ENCODE data around the gene TRAK2.
"Not testable (repeated sequence)": the region's sequence is repeated elsewhere in the genome, so short reads cannot be mapped to it uniquely, and the experiment has no call there.

TRAK2 gene

GRCh38 chr2:201413143-201413542, 38.1 kb downstream of the TRAK2 start:
- DNase-seq, result no peak

- DNase-seq, result no peak
These were observed 39.8 kb downstream of the TRAK2 start for GRCh38 chr2:201411421-201411820.

GRCh38 chr2:201408931-201409330, 42.3 kb downstream of the TRAK2 start:
- no peak for DNase-seq

GRCh38 chr2:201407265-201407664, 44.0 kb downstream of the TRAK2 start:
- DNase-seq, result no peak

GRCh38 chr2:201406077-201406662, 45.1 kb downstream of the TRAK2 start:
- peak; percentile 47 for DNase-seq

- DNase-seq, result no peak
These were observed 46.5 kb downstream of the TRAK2 start for GRCh38 chr2:201404699-201405280.

- DNase-seq, result no peak
These were observed 47.4 kb downstream of the TRAK2 start for GRCh38 chr2:201403880-201404279.

- DNase-seq, result no peak
These were observed 48.4 kb downstream of the TRAK2 start for GRCh38 chr2:201402651-201403562.

- no peak for DNase-seq
These were observed 49.4 kb downstream of the TRAK2 start for GRCh38 chr2:201401815-201402214.

GRCh38 chr2:201396595-201396994, 54.7 kb downstream of the TRAK2 start:
- DNase-seq, result no peak

- DNase-seq, result no peak
These were observed 68.1 kb downstream of the TRAK2 start for GRCh38 chr2:201383136-201383535.

- no peak for DNase-seq
These were observed 72.5 kb downstream of the TRAK2 start for GRCh38 chr2:201378496-201379397.

- no peak for DNase-seq
These were observed 74.0 kb downstream of the TRAK2 start for GRCh38 chr2:201377218-201377617.

- no peak for DNase-seq
These were observed 81.5 kb downstream of the TRAK2 start for GRCh38 chr2:201369775-201370174.

- DNase-seq, result not testable (repeated sequence)
These were observed 81.9 kb downstream of the TRAK2 start for GRCh38 chr2:201369318-201369717.

- DNase-seq, result no peak
These were observed 85.1 kb downstream of the TRAK2 start for GRCh38 chr2:201366146-201366545.

GRCh38 chr2:201363857-201364560, 87.2 kb downstream of the TRAK2 start:
- DNase-seq, result peak; percentile 52

- no peak for DNase-seq
These were observed 88.9 kb downstream of the TRAK2 start for GRCh38 chr2:201362396-201362795.

GRCh38 chr2:201361078-201361733, 90.1 kb downstream of the TRAK2 start:
- DNase-seq, result no peak

GRCh38 chr2:201360256-201360655, 91.0 kb downstream of the TRAK2 start:
- DNase-seq, result no peak

- peak; percentile 8 for DNase-seq
These were observed 92.6 kb downstream of the TRAK2 start for GRCh38 chr2:201358684-201359083.

- DNase-seq, result no peak
These were observed 94.0 kb downstream of the TRAK2 start, which contains the start of gene FLACC1 for GRCh38 chr2:201357221-201357620. Gene FLACC1, minus strand, starts transcription at chr2:201357345. Its CDS starts 5,941 bp downstream, at chr2:201351404.
